Lower leg skin (tissue), 3 donors: ENCODE measurements around the gene RAB11FIP5.

Experiments
- CTCF ChIP-seq, 3 donors: fragments of 450-650 bp; IDR thresholded peaks; one replicate each; pipeline ENCODE4 v1.5.1; 2016; ENCODE audit warnings: antibody characterized with exemption in 3 of 3, mild to moderate bottlenecking in 3 of 3, moderate library complexity in 2 of 3
- POLR2A ChIP-seq, 2 donors: fragments of 450-650 bp; IDR thresholded peaks; one replicate each; pipeline ENCODE4 v1.6.1; 2016 to 2017; ENCODE audit warnings: antibody characterized with exemption in 2 of 2, mild to moderate bottlenecking in 1 of 2, moderate library complexity in 1 of 2

GRCh38 chr2:73063472-73063871 is 49.3 kb downstream of the RAB11FIP5 start:
- TF ChIP-seq CTCF (IDR thresholded peaks at IDR 0.05) (no peak), POLR2A (IDR thresholded peaks at IDR 0.05) (no peak)
